Mesendoderm (in vitro differentiated cells): ENCODE data around the gene TCF4.

ENCODE experiments used
- DNase-seq: peaks from one replicate; pipeline ENCODE4 v3.0.0; 2013
- H2AK5ac ChIP-seq: 2 replicates; pipeline ENCODE4 v1.6.1; 2013; ENCODE audit warnings: low read length, inconsistent platforms
- H2BK120ac ChIP-seq: 2 replicates; pipeline ENCODE4 v1.6.1; 2013; ENCODE audit warnings: low read depth, mild to moderate bottlenecking, low read length, moderate library complexity, mixed read lengths
- H2BK15ac ChIP-seq: replicated peaks from 2 replicates; pipeline ENCODE4 v1.6.1; 2013; ENCODE audit warnings: low read depth, mild to moderate bottlenecking, moderate library complexity
- H2BK5ac ChIP-seq: 2 replicates; pipeline ENCODE4 v1.6.1; 2013; ENCODE audit warnings: low read length, inconsistent platforms
- H3K18ac ChIP-seq: 2 replicates; pipeline ENCODE4 v1.6.1; 2013; ENCODE audit warnings: mild to moderate bottlenecking, low read length, mixed read lengths
- H3K23ac ChIP-seq: one replicate; pipeline ENCODE4 v1.6.1; 2013; ENCODE audit warnings: low read length
- H3K27ac ChIP-seq: 2 replicates; pipeline ENCODE4 v1.5.1; 2013; ENCODE audit warnings: low read depth, mild to moderate bottlenecking, inconsistent platforms, low read length, moderate library complexity
- H3K27me3 ChIP-seq: 2 replicates; pipeline ENCODE4 v1.6.1; 2013; ENCODE audit warnings: low read length, control low read depth, mild to moderate bottlenecking, inconsistent platforms; ENCODE audit not compliant: insufficient read depth, poor library complexity
- H3K36me3 ChIP-seq: 2 replicates; pipeline ENCODE4 v1.6.1; 2013; ENCODE audit warnings: low read length, inconsistent platforms; ENCODE audit not compliant: control insufficient read depth, insufficient read depth
- H3K4ac ChIP-seq: one replicate; pipeline ENCODE4 v1.6.1; 2013; ENCODE audit warnings: low read depth, mild to moderate bottlenecking, low read length, moderate library complexity
- H3K4me1 ChIP-seq: 2 replicates; pipeline ENCODE4 v1.6.1; 2013; ENCODE audit warnings: low read depth, low read length, inconsistent platforms; ENCODE audit not compliant: control insufficient read depth
- H3K4me2 ChIP-seq: 2 replicates; pipeline ENCODE4 v1.6.1; 2013; ENCODE audit warnings: low read length
- H3K4me3 ChIP-seq: 2 replicates; pipeline ENCODE4 v1.5.1; 2013; ENCODE audit warnings: mild to moderate bottlenecking, low read length
- H3K56ac ChIP-seq: one replicate; pipeline ENCODE4 v1.6.1; 2013; ENCODE audit warnings: low read length
- H3K79me1 ChIP-seq: 2 replicates; pipeline ENCODE4 v1.6.1; 2013; ENCODE audit warnings: low read length, inconsistent platforms
- H3K79me2 ChIP-seq: 2 replicates; pipeline ENCODE4 v1.6.1; 2013; ENCODE audit warnings: mild to moderate bottlenecking, low read length; ENCODE audit not compliant: control insufficient read depth, insufficient read depth
- H3K9ac ChIP-seq: 2 replicates; pipeline ENCODE4 v1.6.1; 2013; ENCODE audit warnings: low read length, inconsistent platforms
- H4K5ac ChIP-seq: one replicate; pipeline ENCODE4 v1.6.1; 2013; ENCODE audit warnings: low read length
- H4K8ac ChIP-seq: one replicate; pipeline ENCODE4 v1.6.1; 2013; ENCODE audit warnings: low read depth, mild to moderate bottlenecking, control low read depth, low read length, moderate library complexity
- WGBS: extraction: QIAGEN DNeasy Blood & Tissue Kit; methylation state at CpG from one replicate; pipeline ENCODE4 v1.1.7; 2013; ENCODE audit warnings: low lambda C conversion rate, missing lambda C conversion rate; ENCODE audit not compliant: insufficient coverage; ENCODE audit errors: extremely low coverage; 5-methylcytosine and 5-hydroxymethylcytosine counted together

TCF4 gene

GRCh38 chr18:55219059-55219458, 368.9 kb downstream of the TCF4 start:
- peaks cover 3% of the 10 kb centered on the region for H3K4me1 ChIP-seq
- no peak overlapping the region for H3K4me3 ChIP-seq
- DNase-seq: no peak
- H4K5ac ChIP-seq: no peak overlapping the region
- H3K18ac ChIP-seq: no peak overlapping the region
- H3K4ac ChIP-seq: no peak overlapping the region
- H3K23ac ChIP-seq: no peak overlapping the region
- no CpG with 5 or more reads among the region's 3 CpGs for WGBS
- no peak overlapping the region for H2BK5ac ChIP-seq
- H3K36me3 ChIP-seq: no peaks in the 10 kb centered on the region
- H4K8ac ChIP-seq: no peak overlapping the region
- no peak overlapping the region for H2BK15ac ChIP-seq
- H3K79me1 ChIP-seq: no peaks in the 10 kb centered on the region
- H2AK5ac ChIP-seq: no peak overlapping the region
- H2BK120ac ChIP-seq: no peak overlapping the region
- no peaks in the 10 kb centered on the region for H3K27me3 ChIP-seq
- H3K27ac ChIP-seq: no peak overlapping the region
- H3K56ac ChIP-seq: no peak overlapping the region
- no peak overlapping the region for H3K4me2 ChIP-seq
- no peak overlapping the region for H3K9ac ChIP-seq
- no peaks in the 10 kb centered on the region for H3K79me2 ChIP-seq

- Histone ChIP-seq H2BK15ac (no peak overlapping the region), H3K4me1 (peaks cover 3% of the 10 kb centered on the region), H3K79me1 (no peaks in the 10 kb centered on the region), H3K9ac (no peak overlapping the region), H2BK120ac (no peak overlapping the region), H2BK5ac (no peak overlapping the region), H3K56ac (no peak overlapping the region), H3K18ac (no peak overlapping the region), H4K8ac (no peak overlapping the region), H3K79me2 (no peaks in the 10 kb centered on the region), H3K27ac (no peak overlapping the region), H3K23ac (no peak overlapping the region), H4K5ac (no peak overlapping the region), H2AK5ac (no peak overlapping the region), H3K4me3 (no peak overlapping the region), H3K4me2 (no peak overlapping the region), H3K27me3 (no peaks in the 10 kb centered on the region), H3K4ac (no peak overlapping the region), H3K36me3 (no peaks in the 10 kb centered on the region)
- DNase-seq: no peak
- no CpG with 5 or more reads among the region's 5 CpGs for WGBS
These were observed 373.0 kb downstream of the TCF4 start for GRCh38 chr18:55214969-55215368.

- Histone ChIP-seq H3K36me3 (no peaks in the 10 kb centered on the region), H3K4me3 (no peak overlapping the region), H3K56ac (no peak overlapping the region), H3K79me2 (no peaks in the 10 kb centered on the region), H3K27ac (no peak overlapping the region), H4K5ac (no peak overlapping the region), H2BK15ac (no peak overlapping the region), H3K4me1 (peaks cover 3% of the 10 kb centered on the region), H3K4me2 (no peak overlapping the region), H2BK5ac (no peak overlapping the region), H2BK120ac (no peak overlapping the region), H3K4ac (no peak overlapping the region), H3K79me1 (no peaks in the 10 kb centered on the region), H3K23ac (no peak overlapping the region), H3K9ac (no peak overlapping the region), H3K27me3 (no peaks in the 10 kb centered on the region), H4K8ac (no peak overlapping the region), H3K18ac (no peak overlapping the region), H2AK5ac (no peak overlapping the region)
- WGBS: no CpG with 5 or more reads among the region's 2 CpGs
- DNase-seq: peak; percentile 63
These were observed 373.5 kb downstream of the TCF4 start for GRCh38 chr18:55214534-55214933.

GRCh38 chr18:55213586-55213985, 374.4 kb downstream of the TCF4 start:
- DNase-seq: no peak
- no CpG with 5 or more reads among the region's 1 CpG for WGBS
- no peak overlapping the region for H3K4me2 ChIP-seq

GRCh38 chr18:55206927-55207326, 381.1 kb downstream of the TCF4 start:
- Histone ChIP-seq H2BK120ac (no peak overlapping the region), H3K18ac (no peak overlapping the region), H2AK5ac (no peak overlapping the region), H3K4ac (no peak overlapping the region), H3K9ac (no peak overlapping the region), H3K27me3 (no peaks in the 10 kb centered on the region), H3K4me1 (no peaks in the 10 kb centered on the region), H3K4me2 (no peak overlapping the region), H2BK15ac (no peak overlapping the region), H3K4me3 (no peak overlapping the region), H3K36me3 (no peaks in the 10 kb centered on the region), H3K56ac (no peak overlapping the region), H3K27ac (no peak overlapping the region), H3K79me2 (no peaks in the 10 kb centered on the region), H4K5ac (no peak overlapping the region), H3K79me1 (no peaks in the 10 kb centered on the region), H2BK5ac (no peak overlapping the region), H3K23ac (no peak overlapping the region), H4K8ac (no peak overlapping the region)
- no peak for DNase-seq
- WGBS: no CpG with 5 or more reads among the region's 2 CpGs

More at GRCh38 chr18:55213586-55213985, 374.4 kb downstream of the TCF4 start:
- Histone ChIP-seq H3K36me3 (no peaks in the 10 kb centered on the region), H3K9ac (no peak overlapping the region), H2BK5ac (no peak overlapping the region), H3K27ac (no peak overlapping the region), H3K18ac (no peak overlapping the region), H4K5ac (no peak overlapping the region), H4K8ac (no peak overlapping the region), H3K79me2 (no peaks in the 10 kb centered on the region), H2BK120ac (no peak overlapping the region), H3K23ac (no peak overlapping the region), H3K56ac (no peak overlapping the region), H3K27me3 (no peaks in the 10 kb centered on the region), H3K4me3 (no peak overlapping the region), H3K4me1 (peaks cover 3% of the 10 kb centered on the region), H2BK15ac (no peak overlapping the region), H3K79me1 (no peaks in the 10 kb centered on the region), H3K4ac (no peak overlapping the region), H2AK5ac (no peak overlapping the region)

GRCh38 chr18:55202232-55202917, 385.6 kb downstream of the TCF4 start:
- H3K18ac ChIP-seq: no peak overlapping the region
- no peak overlapping the region for H3K4me3 ChIP-seq
- H2BK15ac ChIP-seq: no peak overlapping the region
- no peaks in the 10 kb centered on the region for H3K79me1 ChIP-seq
- no peak for DNase-seq
- H2BK120ac ChIP-seq: no peak overlapping the region
- H3K27ac ChIP-seq: no peak overlapping the region
- H4K8ac ChIP-seq: no peak overlapping the region
- H3K4me1 ChIP-seq: no peaks in the 10 kb centered on the region
- no CpG with 5 or more reads among the region's 2 CpGs for WGBS
- no peak overlapping the region for H3K4ac ChIP-seq
- H3K36me3 ChIP-seq: no peaks in the 10 kb centered on the region
- H3K4me2 ChIP-seq: no peak overlapping the region
- no peak overlapping the region for H2BK5ac ChIP-seq
- no peak overlapping the region for H3K23ac ChIP-seq
- no peaks in the 10 kb centered on the region for H3K27me3 ChIP-seq
- no peak overlapping the region for H4K5ac ChIP-seq
- H2AK5ac ChIP-seq: no peak overlapping the region
- no peak overlapping the region for H3K9ac ChIP-seq
- H3K79me2 ChIP-seq: no peaks in the 10 kb centered on the region
- H3K56ac ChIP-seq: no peak overlapping the region
